Measurements from ENCODE around the gene AP4E1.
"Not testable (repeated sequence)": the region's sequence is repeated elsewhere in the genome, so short reads cannot be mapped to it uniquely, and the experiment has no call there.

The AP4E1 gene

DNA sequence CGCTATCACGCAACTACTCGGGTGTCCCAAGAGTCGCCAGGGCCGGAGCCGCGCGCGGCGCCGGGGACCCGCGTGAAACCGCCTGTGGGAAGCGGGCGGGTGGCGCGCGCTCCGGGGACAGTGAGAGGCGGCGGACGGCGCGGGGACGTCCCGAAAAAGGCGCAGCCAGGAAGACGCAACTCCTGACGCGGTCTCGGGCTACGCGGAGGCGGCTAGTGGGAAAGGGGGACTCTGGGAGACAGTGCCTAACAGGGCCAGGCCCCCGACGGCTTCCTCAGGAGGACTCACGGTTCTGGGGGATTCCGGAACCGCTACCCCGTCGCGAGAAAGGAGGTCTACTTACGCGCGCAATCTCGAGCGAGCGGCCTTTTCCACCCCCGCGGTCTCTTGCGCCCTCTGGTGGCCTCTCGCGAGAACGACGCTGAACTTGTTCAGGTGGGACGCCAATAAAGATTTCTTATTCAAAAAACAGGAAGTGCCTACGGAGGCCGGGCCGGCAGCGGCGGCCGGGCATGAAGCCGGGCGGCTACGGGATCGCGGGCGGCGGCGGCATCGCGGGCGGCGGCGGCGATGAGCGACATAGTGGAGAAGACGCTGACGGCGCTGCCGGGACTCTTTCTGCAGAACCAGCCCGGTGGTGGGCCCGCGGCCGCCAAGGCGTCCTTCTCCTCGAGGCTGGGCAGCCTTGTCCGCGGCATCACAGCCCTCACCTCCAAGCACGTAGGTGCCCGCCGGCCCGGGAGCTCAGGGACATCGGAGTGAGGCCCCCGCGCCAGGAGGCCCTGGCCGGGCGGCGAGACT, at the start of gene AP4E1:
TSS of gene AP4E1 (plus strand) at position 475 of the 801 bp plus-strand sequence. CDS start at position 571, 96 bp downstream.
- peak; percentile 89 for DNase-seq (ENCODE audit: low read depth)

DNA sequence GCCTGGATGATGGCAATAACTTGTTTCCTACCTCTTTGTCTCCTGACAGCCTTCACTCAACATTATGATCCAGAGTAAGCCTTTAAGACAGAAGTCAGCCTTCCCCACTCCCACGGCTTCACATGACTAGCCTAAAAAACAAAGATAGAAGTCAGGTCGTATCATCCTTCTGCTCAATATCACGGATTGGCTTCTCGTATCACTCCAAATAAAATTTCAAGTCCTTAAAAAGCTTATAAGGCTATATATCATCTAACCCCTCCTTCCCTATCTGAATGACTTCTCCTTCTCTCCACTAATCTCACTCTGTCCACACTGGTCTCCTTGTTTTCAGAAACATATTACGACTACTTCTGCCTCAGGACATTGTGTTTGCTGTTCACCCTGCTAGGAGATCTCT, 47.7 kb upstream of the AP4E1 start:
- no peak for DNase-seq (ENCODE audit: low read depth)

DNA sequence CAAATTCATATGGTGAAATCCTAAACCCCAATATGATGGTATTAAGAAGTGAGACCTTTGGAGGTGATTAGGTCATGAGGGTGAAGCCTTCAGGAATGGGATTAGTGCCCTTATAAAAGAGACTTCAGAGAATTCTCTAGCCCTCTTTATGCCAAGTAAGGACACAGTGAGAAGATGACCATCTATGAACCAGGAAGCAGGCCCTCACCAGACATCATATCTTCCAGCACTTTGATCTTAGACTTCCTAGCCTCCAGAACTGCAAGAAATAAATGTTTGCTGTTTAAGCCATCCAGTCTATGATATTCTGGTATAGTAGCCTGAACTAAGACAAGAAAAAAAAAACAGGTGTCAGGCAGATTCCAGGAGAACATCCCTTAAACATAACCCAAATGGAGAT, 45.9 kb upstream of the AP4E1 start:
- no peak for DNase-seq (ENCODE audit: low read depth)

DNA sequence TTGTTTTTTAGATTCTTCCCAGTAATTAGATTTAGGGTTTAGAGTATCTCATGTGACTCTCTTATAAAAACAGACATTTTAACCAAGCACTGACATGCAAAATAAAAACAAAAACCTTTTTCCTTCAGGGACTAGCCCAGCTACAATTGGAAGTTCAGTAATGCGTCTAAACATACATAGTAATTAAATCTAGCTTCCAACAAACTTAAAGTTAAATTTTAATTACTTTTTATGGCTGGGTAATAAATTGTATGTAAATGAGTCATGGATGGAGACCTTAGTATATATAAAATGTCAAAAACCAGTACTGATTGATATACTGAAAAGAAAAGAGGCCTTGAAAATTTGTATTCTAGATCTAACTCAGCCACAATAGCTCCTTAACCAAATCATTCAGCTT, 43.6 kb upstream of the AP4E1 start:
- no peak for DNase-seq (ENCODE audit: low read depth)

DNA sequence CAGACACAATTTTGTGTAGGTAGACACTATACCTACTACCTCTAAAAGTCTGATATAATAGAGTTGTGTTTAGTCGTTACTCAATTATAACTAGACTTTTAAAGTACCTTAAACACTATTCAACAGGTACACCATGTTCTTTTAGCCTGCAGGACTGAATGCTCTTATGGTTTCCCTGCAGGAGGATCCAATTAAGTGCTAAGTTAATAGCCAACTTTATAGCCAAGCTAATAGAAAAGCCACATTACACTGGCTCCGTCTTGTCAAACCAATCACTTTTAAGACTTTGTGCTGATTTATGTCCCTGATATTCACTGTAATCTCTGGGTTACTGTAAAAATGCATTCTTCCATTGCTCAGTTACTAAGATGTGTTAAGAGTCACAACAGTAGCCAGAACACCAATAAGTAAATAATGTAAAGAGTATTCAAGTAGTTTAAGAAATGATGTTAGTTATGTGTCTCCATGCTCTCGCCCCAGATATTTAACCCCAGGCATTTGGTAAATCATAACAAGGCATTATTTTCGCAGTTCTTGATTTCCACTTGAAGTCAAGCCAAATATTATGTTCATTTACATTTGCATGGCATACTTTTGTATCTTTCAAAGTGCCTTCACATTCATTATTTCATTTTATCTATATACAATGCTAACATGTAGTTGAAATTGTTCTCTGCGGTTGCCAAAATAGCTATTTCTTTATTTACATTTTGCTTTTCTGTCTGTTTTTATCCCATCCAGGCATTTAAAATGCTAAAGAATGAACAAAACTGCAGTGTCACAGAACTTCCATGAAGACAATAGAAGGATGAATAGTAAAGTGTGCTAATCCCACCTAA, 42.7 kb upstream of the AP4E1 start:
- no peak for DNase-seq (ENCODE audit: low read depth)

DNA sequence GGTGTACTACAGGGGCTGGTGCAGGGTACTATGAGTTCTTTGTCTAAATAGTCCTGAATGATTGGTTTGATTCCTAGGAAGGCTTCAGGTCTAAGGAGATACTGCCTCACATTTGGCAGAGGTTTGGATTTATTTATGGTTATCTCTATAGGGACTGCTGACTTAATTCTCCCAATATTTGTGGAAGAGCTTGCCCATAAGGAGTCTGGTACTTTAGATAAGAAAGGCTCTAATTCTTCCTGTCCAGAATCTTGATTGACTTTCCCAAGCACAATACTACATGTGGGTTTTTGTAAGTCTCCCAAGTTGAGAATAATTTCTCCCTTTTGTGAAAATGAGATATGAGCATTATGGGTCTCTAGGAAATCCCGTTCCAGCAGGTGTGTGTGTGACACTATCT, 36.7 kb upstream of the AP4E1 start:
- no peak for DNase-seq (ENCODE audit: low read depth)

DNA sequence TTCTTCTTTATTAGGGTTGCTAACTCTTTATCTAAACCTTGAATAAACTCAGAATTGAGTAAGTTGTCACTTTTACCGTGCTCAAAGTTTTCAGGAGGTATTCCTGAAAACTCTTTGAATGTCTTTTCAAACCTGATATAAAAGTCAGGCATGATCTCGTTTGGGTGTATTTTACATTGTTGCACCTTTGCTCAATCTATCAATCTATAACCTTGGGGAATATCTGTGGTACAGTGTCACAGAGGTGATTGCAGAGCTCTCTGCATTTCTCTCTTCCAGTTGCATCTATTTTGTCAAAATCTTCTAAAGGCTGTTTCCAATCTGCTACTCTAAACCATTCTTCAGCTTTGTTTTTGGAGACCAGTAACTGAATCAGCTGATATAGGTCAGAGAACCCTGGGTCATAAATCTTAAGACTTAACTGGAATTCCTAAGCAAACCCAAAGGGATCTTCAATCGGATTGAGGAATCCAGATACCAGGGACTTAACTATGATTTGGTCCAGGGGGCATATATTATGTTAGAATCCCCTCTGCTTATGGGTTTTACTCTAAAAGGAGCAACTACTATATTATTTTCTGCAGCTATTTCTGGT, 35.6 kb upstream of the AP4E1 start:
- DNase-seq (ENCODE audit: low read depth), result no peak

DNA sequence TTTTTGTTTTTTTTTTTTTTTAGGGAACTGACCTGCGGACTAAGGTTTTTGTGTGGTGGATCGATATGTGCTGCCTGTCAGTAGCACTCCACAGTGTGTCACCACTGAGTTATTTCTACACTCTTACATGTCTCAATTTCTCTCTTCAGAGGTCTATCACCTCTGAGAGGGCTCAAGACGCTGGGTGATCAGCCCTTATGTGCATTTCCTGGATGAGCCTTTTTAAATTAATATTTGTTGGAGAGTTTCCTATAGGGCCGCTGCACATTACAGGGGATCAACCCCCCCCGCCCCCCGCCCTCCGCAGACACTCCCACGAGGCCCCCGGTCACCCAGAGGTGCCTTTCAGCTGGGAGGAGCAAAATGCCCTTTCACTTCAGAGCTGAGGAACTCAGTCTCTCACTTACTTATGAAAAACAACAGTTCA, 34.5 kb upstream of the AP4E1 start:
- no peak for DNase-seq (ENCODE audit: low read depth)

DNA sequence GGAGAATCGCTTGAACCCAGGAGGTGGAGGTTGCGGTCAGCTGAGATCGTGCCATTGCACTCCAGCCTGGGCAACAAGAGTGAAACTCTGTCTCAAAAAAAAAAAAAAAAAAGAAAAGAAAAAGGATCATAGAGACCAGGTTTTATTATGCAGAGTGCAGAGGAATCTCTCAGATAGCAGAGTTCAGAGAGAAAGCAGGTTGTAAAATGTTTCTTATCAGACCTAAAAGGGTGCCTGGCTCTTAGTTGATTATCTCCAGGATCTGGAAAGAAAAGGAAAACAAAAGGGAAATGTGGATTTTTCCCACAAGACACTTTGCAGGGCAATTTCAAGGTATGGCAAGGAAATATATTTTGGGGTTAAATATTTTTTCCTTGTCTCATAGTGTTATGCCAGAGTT, 33.2 kb upstream of the AP4E1 start:
- DNase-seq (ENCODE audit: low read depth), result not testable (repeated sequence)

DNA sequence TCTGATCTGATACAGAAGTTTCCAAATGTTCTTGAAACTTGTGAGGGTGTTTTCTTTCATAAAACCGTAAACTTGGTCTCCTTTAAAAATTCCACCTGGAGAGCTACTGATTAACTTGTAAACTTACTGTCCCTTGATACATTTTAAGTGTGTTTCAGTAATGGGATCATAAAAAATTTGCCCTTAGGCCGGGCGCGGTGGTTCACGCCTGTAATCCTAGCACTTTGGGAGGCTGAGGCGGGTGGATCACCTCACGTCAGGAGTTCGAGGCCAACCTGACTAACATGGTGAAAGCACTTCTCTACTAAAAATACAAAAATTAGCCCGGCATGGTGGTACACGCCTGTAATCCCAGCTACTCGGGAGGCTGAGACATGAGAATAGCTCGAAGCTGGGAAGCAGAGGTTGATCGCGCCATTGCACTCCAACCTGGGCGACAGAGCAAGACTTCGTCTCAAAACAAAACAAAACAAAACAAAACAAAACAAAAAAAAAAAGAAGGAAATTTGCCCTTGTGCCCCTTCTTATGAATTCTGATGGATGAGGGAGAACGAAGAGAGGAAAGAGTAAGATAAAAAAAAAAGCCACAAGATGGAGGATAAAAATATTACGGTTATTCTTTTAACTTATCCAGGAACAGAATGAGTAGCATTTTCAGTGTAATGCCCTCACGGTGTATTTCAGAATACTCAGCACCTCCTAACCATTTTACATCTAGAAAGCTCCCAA, 32.1 kb upstream of the AP4E1 start:
- no peak for DNase-seq (ENCODE audit: low read depth)

DNA sequence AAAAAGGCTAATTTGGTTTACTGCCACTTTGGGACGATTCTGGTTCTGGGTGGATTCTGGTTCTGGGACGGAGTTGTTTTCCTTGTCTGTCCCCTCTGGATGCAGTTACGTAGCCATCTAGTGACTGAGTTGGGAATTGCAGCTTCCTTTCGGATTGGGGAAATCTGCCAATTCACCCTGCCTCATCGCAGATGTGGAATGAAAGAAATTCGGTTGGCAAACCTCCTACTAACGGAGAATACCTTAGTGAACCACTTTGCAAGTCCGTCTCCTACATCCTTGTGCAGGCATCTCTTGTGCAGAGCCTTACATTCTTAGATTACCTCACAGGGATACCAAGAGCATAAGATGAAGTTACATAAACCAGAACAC, 31.5 kb upstream of the AP4E1 start:
- DNase-seq (ENCODE audit: low read depth), result peak; percentile 71

DNA sequence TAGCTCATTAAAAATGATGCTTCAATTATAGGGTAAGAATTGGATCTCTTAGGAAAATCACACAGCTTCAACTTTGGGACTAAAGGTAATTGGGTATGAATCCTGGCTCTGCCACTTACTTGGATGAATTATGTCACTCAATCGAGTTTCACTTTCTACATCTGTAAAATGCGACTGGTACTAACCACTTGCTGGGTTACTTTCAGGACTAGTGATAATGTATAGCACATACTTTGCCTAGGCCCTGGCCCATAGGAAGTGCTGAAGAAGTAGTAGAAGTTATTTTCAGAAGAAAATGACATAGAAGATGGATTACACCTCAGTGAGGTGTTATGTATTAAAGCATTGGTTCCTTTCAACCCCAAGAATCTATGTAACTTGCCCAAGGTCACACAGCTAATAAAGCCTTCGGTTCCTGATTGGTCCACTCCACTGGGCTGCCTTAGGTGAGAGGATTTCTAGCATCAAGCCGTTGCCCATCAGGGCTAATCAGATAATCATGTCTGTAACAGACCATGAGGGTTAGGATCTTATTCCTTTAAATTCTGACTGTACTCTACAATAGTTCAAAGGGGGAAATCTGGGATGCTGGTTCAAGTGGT, 29.4 kb upstream of the AP4E1 start:
- DNase-seq (ENCODE audit: low read depth), result no peak

DNA sequence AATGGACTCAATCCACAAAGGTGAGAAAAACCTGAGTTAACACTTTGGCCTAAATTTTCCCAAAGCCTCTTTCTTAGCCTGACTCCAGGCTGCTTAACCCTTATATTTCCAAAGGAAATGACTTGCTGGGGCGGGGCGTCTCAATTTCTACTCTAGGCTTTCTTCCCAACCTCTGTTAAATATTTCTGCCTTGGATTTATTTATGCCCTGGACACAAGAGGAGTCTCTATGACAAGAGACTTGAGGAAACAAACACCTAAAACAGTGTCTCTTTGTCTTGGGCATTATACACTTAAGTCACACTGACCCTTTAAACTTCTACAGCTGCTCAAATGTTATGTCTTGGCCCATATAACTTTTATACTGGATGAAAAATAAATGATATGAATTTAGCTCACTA, 28.3 kb upstream of the AP4E1 start:
- no peak for DNase-seq (ENCODE audit: low read depth)

DNA sequence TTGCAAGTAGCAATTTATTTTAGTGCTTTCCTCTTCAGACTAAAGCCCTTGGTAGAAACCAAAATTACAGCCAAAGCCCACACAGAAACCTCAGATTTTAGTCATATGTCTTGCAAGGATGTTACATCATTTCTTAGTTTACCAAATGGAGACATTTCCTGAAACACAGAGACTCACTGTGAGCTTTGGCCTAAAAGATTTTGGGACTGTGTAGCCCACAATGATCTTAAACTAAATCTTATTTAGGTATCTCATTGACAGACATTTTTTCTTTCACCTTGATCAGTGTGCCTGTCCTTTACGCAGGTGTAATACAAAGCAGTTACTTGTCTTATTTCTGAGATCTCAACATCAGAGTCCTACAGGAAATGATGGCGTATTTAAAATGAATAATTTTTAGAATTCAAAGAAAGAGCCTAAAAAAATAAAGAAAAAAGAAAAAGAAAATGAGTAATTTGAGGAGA, 27.8 kb upstream of the AP4E1 start:
- no peak for DNase-seq (ENCODE audit: low read depth)

DNA sequence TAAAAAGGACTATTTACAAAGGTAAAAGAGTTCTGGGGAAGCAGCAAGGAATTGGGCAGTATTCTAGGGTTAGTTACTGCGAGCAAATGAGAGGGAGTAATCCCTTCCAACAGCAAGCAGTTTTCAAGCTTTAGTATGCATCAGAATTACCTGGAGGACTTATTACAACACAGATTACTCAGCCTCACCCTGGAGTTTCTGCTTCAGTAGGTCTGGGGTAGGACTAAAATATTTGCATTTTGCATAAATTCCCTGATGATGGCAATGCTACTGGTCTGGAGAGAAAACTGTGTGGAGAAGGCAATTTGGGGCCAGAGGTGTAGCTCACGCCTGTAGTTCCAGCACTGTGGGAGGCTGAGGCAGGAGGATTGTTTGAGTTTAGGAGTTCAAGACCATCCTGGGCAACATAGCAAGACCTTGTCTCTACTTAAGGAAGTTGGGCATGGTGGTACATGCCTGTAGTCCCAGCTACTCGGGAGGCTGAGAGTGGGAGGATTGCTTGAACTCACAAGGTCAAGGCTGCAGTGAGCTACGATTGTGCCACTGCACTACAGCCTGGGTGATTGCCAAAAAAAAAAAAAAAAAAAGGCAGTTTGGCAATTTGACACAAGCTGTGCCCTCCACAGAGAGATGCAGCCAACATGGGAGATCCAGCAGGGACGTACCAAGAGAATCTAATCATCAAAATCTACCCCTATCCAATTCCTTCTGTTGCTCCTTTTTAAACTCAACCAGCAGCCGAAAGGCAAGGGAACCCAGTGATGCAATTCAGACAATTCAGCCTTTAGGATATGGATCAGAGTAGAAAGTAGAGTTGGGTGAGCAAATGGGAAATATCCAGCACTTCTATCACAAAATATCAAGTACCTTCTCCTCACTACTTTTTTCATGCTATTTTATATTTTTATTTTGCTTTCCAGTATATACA, 27.1 kb upstream of the AP4E1 start:
- DNase-seq (ENCODE audit: low read depth), result no peak

DNA sequence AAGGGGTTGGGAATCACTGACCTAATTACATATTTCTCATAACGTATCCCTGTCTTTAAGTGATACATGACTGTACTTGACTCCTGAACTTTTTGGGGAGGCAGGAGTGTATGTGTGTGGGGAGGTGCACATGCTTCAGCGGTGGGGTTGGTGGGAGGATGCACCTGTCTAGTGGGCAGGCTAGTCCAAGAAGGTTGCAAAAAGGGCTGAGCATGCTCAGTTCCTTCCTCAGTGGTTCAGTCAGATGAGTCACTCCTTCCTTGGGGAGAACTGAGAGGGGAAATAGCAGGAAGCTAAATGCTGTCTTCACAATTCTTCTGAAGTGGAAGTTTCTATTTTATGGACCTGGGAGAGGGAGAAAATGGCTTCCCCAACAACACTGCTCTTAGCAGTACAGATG, 24.6 kb upstream of the AP4E1 start:
- DNase-seq (ENCODE audit: low read depth), result no peak

DNA sequence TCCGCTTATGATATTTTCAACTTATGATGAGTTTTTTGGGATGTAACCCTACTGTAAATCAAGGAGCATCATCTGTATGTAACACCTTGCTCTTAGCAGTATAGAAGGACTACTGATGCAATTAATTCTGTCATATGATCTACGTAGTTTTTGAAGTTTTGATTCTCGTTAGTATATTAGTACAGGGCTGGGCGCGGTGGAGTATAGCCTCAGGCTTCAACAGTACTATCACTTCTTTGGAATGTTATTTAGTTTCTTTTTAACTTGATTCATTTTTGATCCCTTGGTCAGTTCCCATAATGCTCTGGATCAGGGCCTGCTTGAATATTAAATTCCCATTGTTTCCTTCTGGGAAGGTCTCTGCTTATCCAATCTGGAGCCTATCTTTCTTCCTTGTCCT, 23.9 kb upstream of the AP4E1 start:
- DNase-seq (ENCODE audit: low read depth), result no peak

DNA sequence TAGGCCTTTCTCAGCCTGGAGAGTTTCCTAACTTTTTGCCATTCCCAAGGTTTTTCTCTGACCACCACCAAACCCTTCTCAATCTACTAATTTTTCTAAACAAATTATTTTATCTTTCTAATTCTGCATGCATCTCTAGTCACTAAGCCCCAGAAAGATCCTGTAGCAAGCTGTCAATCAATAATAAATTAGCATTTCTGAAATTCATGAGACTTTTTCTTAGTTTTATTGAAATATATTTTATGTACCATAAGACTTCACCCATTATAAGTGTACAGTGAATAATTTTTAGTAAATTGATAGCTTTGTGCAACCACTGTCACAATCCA, 22.4 kb upstream of the AP4E1 start:
- DNase-seq (ENCODE audit: low read depth), result no peak

DNA sequence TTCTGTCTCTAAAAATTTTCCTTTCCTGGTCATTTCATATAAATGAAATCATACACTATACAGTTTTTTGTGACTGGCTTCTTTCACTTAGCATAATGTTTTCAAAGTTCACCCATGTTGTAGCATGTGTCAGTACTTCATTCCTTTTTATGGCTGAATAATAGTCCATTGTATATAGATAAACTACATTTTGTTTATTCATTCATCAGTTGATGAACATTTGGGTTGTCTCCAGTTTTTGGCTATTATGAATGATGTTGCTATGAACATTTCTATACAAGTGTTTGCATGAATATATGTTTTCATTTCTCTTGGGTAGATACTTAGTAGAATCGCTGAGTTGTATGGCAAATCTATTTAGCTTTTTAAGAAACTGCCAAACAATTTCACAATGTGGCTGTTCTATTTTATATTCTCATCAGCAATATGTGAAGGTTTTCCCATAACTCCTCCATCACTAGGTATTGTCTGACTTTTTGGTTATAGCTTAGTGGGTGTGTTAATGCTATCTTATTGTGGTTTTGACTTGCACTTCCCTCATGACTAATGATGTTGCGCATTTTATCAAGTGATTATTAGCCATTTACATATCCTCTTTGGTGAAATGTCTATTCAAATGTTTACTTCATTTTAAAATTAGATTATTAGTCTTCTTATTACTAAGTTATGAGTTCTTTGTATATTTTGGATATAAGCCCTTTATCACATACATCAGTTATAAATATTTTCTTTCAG, 21.7 kb upstream of the AP4E1 start:
- DNase-seq (ENCODE audit: low read depth), result no peak

DNA sequence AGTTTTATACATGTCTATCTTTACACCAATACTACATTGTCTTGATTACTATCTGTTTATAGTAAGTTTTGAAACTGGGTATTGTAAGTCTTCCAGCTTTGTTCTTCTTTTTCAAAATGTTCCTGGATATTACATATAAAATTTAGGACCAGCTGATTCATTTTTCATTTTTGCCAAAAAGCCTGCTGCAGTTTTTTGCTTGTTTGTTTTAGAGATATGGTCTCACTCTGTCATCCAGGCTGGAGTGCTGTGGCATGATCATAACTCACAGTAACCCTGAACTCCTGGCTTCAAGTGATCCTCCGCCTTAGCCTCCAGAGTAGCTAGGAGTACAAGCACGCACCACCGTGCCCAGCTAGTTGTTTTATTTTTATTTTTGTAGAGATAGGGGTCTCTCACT, 20.4 kb upstream of the AP4E1 start:
- no peak for DNase-seq (ENCODE audit: low read depth)
